Pancreas (tissue), 10 donors: ENCODE measurements around the gene CIAO2B. TPM values are rescaled to one million over a fixed set of nuclear protein-coding genes. Genes with fewer than 3 reads are reported as not detected.

Source experiments
- ATAC-seq, 4 donors: fragments of 200-7000 bp; cut with Tn5 transposase; one replicate each; pipeline versions ENCODE4 v1.8.0 to v1.9.1; 2020; ENCODE audit warnings: mild to moderate bottlenecking in 4 of 4, moderate library complexity in 4 of 4
- DNase-seq, 6 donors: peaks; one replicate each; pipeline ENCODE4 v3.0.0-alpha.2; 2020
- FAIRE-seq: peaks from 2 replicates; lab custom pipeline; 2012; peaks lifted over from hg19 to GRCh38; lab: Jason Lieb, UNC
- H3K27ac ChIP-seq, 4 donors: fragments of 200-600 bp; sonication (generic); 1 replicate in 3 of 4; 2 replicates in 1 of 4; pipeline versions ENCODE4 v1.5.0 to v1.8.0; 2020
- H3K27me3 ChIP-seq, 4 donors: fragments of 200-600 bp; one replicate each; pipeline ENCODE4 v1.8.0; 2021
- H3K36me3 ChIP-seq, 3 donors: fragments of 200-600 bp; sonication (generic) in 1 of 3; one replicate each; pipeline versions ENCODE4 v1.5.0 to v1.8.0; 2020 to 2021
- H3K4me1 ChIP-seq, 3 donors: fragments of 200-600 bp; one replicate each; pipeline ENCODE4 v1.8.0; 2021
- H3K4me3 ChIP-seq, 4 donors: fragments of 200-600 bp; sonication (generic) in 2 of 4; one replicate each; pipeline versions ENCODE4 v1.5.0 to v1.8.0; 2020 to 2021
- H3K9me3 ChIP-seq, 4 donors: fragments of 200-600 bp; one replicate each; pipeline ENCODE4 v1.8.0; 2021
- WGBS, 2 donors: extraction: QIAGEN DNeasy Blood & Tissue Kit; methylation state at CpG; one replicate each; pipeline ENCODE4 v1.1.7; 2013; 5-methylcytosine and 5-hydroxymethylcytosine counted together
- intact Hi-C, 3 donors: fragments of 100-400 bp; cut with DNase I; formaldehyde crosslinking; loops; one replicate each; pipeline versions ENCODE4 v1.11.1 to v1.14.2; 2022
- polyA plus RNA-seq, 2 donors: library from polyadenylated mRNA; stranded (reverse); fragments of 200-250 nt; gene quantifications; one replicate each; pipeline ENCODE4 v1.2.3, GENCODE V29; 2013
- total RNA-seq, 6 donors: library from RNA; stranded (reverse); fragmentation: NEBNext Ultra II Directional in 4 of 6; extraction: Animal tissue kit (Norgen Biotek cat#: 25700) in 4 of 6; gene quantifications; one replicate each; pipeline versions ENCODE4 v1.2.1 to v1.2.4, GENCODE V29; 2021 to 2023
- TF ChIP-seq, protein P1 (sequence below), 4 donors: fragments of 200-600 bp; sonication (generic) in 3 of 4; IDR thresholded peaks; one replicate each; pipeline versions ENCODE4 v1.5.0 to v1.8.0; 2021; ENCODE audit warnings: antibody characterized with exemption in 4 of 4
- donor health status: healthy with polysubstance abuse.
- donor health status: DM: no; HTN: no; CAD: no; lungs with moderate emphysema.
- donor health status: DM: no; HTN: no; CAD: no.
- donor health status: control.
- donor health status: control.
- donor health status: Bipolar disorder and iron deficiency.
- donor health status: DM: yes; HTN: yes; CAD: no.
- donor health status: DM: no; HTN: no; CAD: no.
- donor health status: DM: no; HTN: no; CAD: no.
- donor health status: DM: yes; HTN: yes; CAD: no.

Gene CIAO2B
- total and polyA plus RNA-seq, 8 donors = 14.8 to 86.9 (median 26.3) TPM

DNA sequence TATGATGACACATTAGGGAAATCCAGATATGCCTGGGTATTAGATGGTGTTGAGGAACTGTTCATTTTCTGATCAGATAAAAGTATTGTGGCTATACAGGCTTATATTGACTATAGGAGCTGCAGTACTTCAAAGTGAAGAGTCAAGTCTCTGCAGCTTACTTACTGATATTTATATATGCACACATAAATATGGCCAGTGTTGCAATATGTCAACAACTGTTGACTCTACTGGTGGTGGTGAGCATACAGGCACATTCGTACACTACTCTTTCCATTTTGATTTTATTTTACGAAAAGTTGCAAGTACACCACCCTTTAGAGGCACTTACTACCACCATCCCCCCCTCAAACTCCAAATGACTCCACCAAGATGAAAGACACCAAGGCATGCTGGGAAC, 2.5 kb downstream of the CIAO2B start:
- no peaks in the 10 kb centered on the region for H3K36me3 ChIP-seq
- H3K27ac ChIP-seq = no peak overlapping the region
- no peak overlapping the region for H3K4me3 ChIP-seq
- peaks cover 4 to 20% (median 11%) of the 10 kb centered on the region in 3 donors for H3K4me1 ChIP-seq
- no peaks in the 10 kb centered on the region for H3K27me3 ChIP-seq
- H3K9me3 ChIP-seq = no peaks in the 10 kb centered on the region
- TF ChIP-seq, protein P1, sequence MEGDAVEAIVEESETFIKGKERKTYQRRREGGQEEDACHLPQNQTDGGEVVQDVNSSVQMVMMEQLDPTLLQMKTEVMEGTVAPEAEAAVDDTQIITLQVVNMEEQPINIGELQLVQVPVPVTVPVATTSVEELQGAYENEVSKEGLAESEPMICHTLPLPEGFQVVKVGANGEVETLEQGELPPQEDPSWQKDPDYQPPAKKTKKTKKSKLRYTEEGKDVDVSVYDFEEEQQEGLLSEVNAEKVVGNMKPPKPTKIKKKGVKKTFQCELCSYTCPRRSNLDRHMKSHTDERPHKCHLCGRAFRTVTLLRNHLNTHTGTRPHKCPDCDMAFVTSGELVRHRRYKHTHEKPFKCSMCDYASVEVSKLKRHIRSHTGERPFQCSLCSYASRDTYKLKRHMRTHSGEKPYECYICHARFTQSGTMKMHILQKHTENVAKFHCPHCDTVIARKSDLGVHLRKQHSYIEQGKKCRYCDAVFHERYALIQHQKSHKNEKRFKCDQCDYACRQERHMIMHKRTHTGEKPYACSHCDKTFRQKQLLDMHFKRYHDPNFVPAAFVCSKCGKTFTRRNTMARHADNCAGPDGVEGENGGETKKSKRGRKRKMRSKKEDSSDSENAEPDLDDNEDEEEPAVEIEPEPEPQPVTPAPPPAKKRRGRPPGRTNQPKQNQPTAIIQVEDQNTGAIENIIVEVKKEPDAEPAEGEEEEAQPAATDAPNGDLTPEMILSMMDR (IDR thresholded peaks at IDR 0.05) = no peak
- intact Hi-C loops = no loop called here
- no peak for FAIRE-seq
- 86 to 93% methylated on average over 2 of the region's 2 CpGs for WGBS, 2 donors
- no peak for ATAC-seq
- DNase-seq = no peak

DNA sequence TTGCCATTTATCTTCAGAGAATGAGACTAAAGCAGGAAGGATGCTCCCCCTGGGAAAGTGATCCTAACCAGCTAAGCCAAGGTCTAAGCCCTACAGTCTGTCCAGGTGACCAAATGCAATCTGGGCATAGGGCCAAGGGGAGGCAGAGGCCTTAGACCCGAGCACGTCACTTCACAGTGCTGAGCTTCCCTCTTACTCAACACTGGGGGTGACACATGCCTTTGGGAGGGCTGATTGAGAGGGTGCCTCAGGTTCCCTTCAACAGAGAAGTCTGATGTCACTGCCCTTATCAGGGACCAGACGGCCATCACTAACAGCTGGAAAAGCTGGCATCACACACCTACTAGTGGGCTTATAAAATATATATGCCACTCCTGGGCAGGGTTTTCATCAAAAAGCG, 4.0 kb downstream of the CIAO2B start:
- intact Hi-C loops = no loop called here
- Histone ChIP-seq H3K4me3 (no peak overlapping the region), H3K27me3 (no peaks in the 10 kb centered on the region), H3K36me3 (no peaks in the 10 kb centered on the region), H3K9me3 (no peaks in the 10 kb centered on the region), H3K4me1 (peaks cover 4 to 7% (median 7%) of the 10 kb centered on the region in 3 donors), H3K27ac (no peak overlapping the region)
- FAIRE-seq (no peak), ATAC-seq (no peak), DNase-seq (peak in 3 of 6 donors; percentile 37 to 48 (median 39))
- TF ChIP-seq, protein P1 (IDR thresholded peaks at IDR 0.05) = no peak
- 35 to 39% methylated on average over 4 of the region's 4 CpGs for whole genome bisulfite sequencing, 2 donors

DNA sequence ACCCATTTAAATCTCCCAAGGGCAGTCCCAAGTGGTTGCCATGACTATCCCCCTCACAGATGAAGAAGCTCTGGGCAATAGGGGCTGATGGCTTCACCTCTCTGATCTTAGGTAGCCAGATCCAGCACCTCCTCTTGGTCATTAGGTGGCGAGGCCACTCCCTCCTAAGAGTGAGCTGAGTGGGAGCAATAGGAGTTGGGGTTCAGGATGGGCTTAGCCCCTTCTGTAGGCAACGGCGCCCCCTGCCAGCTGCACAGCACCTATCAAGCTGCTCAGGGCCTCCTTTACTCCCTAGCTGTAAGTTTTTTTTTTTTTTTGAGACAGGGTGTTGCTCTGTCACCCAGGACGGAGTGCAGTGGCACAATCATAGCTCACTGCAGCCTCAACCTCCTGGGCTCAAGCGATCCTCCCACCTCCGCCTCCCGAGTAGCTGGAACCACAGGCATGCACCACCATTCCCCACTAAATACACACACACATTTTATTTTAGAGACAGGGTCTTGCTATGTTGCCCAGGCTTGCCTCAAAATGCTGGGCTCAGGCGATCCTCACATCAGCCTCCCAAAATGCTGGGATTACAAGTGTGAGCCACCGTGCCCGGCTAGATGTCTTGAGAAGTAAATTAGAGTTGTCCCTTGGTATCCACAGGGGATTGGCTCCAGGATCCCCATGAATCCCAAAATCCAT, 5.4 kb downstream of the CIAO2B start:
- Histone ChIP-seq H3K36me3 (no peaks in the 10 kb centered on the region), H3K4me3 (no peak overlapping the region), H3K27me3 (no peaks in the 10 kb centered on the region), H3K27ac (no peak overlapping the region), H3K4me1 (peaks cover 4 to 7% (median 7%) of the 10 kb centered on the region in 3 donors), H3K9me3 (no peaks in the 10 kb centered on the region)
- ATAC-seq (no peak), FAIRE-seq (no peak), DNase-seq (peak in 1 of 6 donors; percentile 31)
- WGBS, 2 donors = 69 to 82% methylated on average over 10 of the region's 10 CpGs
- intact Hi-C loops = no loop called here
- TF ChIP-seq, protein P1 (IDR thresholded peaks at IDR 0.05) = no peak

DNA sequence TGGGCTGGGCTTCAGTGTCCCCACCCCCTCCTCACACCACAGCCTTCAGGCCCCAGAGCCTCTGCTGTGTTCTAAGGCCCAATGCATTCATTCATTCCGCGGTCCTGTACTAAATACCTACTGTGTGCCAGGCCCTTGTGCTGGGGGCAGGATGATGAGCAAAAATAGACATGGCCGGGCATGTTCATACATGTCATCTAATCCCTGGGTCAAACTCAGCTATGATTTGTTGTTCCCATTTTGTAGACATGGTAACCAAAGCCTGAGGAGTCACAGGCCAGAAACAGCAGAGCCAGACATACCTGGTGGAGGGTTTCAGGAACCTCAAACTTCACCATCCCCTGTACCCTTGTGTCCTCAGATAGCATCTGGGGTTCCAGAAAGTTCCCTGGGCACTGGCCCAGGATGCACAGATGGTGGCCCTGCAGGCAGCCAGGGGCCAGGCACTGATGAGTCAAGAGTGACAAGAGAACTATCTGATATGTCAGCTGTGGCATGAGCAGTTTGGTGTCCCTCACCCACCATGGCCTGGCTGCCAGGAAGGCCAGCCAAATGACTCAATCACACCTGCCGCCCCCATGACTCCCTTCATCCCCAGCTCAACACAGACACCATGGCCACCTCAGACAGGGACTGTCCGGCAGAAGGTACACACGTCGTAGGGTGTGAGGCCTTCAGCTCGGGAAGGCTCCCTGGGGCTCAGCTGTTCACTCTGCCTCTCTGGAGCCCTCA, 6.1 kb downstream of the CIAO2B start:
- no peak for FAIRE-seq
- ATAC-seq = no peak
- H3K27me3 ChIP-seq = no peaks in the 10 kb centered on the region
- WGBS, 2 donors = 88 to 92% methylated on average over 8 of the region's 8 CpGs
- intact Hi-C loops = no loop called here
- no peaks in the 10 kb centered on the region for H3K36me3 ChIP-seq
- TF ChIP-seq, protein P1 (IDR thresholded peaks at IDR 0.05) = no peak
- no peaks in the 10 kb centered on the region for H3K9me3 ChIP-seq
- H3K27ac ChIP-seq = no peak overlapping the region
- peaks cover under 1 to 3% (median 2%) of the 10 kb centered on the region in 3 donors for H3K4me1 ChIP-seq
- no peak overlapping the region for H3K4me3 ChIP-seq
- DNase-seq = peak in 1 of 6 donors; percentile 23
